Right kidney (tissue), 9 donors: ENCODE measurements around the gene SYT4.
A peak's percentile ranks its signal among the peaks of the same experiment; 100 is the strongest.
"Not testable (repeated sequence)": the region's sequence is repeated elsewhere in the genome, so short reads cannot be mapped to it uniquely, and the experiment has no call there.

Source experiments
- DNase-seq: peaks from one replicate; pipeline ENCODE4 v3.0.0-alpha.2; 2016
- long read RNA-seq, 8 donors: transcript quantifications; one replicate each; lab custom pipeline, GENCODE V29; 2026

SYT4 gene, protein sequence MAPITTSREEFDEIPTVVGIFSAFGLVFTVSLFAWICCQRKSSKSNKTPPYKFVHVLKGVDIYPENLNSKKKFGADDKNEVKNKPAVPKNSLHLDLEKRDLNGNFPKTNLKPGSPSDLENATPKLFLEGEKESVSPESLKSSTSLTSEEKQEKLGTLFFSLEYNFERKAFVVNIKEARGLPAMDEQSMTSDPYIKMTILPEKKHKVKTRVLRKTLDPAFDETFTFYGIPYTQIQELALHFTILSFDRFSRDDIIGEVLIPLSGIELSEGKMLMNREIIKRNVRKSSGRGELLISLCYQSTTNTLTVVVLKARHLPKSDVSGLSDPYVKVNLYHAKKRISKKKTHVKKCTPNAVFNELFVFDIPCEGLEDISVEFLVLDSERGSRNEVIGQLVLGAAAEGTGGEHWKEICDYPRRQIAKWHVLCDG
- long read RNA-seq, donor 1 = 0 reads
- long read RNA-seq, donor 2 = 0 reads
- long read RNA-seq, donor 3 = 0 reads
- long read RNA-seq, donor 4 = 0 reads
- long read RNA-seq, donor 5 = 0 reads
- long read RNA-seq, donor 6 = 0 reads
- long read RNA-seq, donor 7 = 0 reads
- long read RNA-seq, donor 8 = 0 reads

DNA sequence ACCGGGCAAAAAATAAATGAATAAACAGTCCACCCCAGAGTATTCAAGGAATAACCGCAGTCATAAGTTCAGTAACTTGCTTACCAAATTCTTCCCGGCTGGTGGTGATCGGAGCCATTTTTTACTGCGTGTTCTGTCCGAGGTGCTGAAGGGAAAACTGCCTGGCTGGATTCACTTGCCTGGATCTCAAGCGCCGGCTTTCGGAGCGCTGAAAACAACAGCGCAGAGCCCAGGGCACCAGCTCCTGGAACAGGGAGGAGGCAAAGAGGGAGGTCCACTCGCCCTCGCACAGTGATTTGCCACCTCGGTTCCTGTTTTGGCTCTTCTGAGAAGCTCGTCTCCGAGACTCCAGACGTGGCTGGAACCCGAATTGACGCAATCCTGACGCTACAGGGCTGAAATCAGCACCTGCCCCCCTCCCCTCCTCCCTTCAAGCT lies at the start of gene SYT4:
TSS of gene SYT4 (minus strand) at position 327 of the 437 bp plus-strand sequence. CDS start at position 118, 209 bp downstream.
- DNase-seq = peak; percentile 44

DNA sequence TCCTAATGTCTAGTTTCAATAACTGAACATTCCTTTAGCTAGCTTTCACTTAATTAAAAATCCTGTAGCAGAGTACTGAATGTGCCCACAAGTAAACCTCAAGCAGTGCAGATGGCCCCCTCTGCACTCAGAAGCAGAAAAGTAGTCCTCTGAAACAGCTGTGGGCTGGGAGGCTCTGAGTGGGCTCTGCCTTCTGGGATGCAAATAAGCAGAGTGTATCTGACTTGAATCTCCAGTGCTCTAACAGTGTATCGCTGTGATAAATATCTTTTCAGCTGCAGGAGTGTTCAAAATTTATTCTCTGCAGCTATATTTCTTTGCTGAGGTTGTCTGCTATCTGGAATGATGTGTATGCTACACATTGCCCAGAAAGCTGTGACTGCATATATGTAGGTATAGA lies 44.8 kb upstream of the SYT4 start:
- DNase-seq = no peak

DNA sequence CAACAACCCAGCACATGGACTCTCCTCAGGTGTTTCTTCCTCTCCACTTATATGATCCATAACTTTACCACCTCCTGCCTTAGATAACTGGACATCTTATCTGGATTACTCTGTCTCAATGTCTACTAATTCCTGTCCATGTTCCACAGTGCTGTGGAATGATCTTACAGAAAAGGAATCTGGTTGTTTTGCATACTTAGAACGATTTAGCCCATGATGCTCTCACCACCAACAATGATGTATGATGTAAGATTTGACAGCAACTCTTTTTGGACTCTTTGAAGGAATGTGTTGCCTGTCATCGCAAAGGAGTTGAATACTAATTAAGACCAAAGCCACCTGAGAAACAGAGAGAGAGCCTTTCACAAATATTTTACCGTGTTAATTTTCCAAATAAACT lies 37.7 kb upstream of the SYT4 start:
- DNase-seq = no peak

DNA sequence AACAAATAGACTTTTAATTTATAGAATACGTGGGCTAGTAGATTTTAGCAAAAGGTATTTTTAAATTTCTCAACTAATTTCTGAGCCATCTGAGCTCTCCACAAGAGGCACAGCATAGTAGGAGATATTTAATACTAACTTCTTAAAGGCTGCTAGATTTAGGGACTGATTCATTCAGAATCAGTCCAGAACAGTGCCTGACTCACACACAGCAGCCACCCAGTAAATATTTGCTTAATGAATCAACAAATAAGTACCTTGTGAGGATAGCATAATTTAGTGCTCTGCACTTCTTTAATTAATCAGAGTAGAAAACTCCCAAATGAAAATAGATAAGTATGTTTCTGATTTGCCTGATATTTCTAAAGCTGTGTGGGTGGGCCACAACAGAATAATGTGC lies 35.6 kb upstream of the SYT4 start:
- DNase-seq = no peak

DNA sequence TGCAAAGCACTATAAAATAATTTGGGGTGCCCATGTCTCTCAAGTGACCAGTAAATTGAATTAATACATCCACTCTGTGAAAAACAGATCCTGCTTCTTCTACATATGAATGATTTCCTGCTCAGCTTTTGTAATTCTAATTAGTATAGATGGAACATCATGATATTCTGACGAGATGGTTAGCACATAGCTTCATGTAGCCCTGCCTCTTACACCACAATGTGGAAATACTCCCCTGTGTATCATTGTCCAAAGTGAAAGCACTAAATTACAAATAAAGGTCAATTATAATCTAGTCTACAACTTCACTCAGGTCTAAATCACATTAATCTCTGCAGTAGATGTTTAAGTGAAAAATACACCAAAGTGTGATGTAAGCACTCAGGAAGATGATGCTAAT lies 32.9 kb upstream of the SYT4 start:
- DNase-seq = no peak

DNA sequence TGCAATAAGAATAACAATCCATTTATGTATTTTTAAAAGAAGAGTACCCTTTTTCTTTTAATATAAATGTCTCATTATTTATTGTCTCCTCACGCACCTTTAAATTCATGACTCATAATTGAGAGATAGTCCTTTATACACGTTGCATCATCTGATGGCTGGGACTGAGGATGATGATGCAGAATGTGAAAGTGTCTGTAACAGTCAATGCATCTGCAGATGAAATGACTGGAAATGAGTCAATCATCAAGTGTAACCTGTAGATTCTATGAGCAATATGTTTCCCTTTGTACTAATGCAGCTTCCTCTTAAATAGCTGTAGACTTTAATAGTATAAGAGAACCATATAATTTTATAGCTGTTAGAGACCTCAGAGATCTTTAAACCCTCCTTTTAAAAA lies 26.1 kb upstream of the SYT4 start:
- no peak for DNase-seq

DNA sequence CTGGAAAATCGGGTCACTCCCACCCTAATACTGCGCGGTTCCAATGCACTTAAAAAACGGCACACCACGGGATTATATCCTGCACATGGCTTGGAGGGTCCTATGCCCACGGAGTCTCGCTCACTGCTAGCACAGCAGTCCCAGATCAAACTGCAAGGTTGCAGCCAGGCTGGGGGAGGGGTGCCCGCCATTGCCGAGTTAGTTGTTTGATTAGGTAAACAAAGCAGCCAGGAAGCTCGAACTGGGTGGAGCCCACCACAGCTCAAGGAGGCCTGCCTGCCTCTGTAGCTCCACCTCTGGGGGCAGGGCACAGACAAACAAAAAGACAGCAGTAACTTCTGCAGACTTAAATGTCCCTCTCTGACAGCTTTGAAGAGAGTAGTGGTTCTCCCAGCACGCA lies 8.9 kb upstream of the SYT4 start:
- not testable (repeated sequence) for DNase-seq

DNA sequence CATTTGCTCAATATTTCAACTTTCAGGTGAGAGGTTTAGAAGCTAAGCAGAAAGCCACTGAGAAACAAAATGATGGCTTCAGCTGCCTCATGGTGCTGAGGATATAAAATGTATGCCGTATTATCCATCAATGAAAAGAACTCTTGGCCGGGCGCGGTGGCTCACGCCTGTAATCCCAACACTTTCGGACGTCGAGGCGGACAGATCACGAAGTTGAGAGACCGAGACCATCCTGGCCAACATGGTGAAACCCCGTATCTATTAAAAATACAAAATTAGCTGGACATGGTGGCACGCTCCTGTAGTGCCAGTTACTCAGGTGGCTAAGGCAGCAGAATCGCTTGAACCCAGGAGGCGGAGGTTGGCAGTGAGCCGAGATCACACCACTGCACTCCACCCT lies 6.0 kb upstream of the SYT4 start:
- no peak for DNase-seq

DNA sequence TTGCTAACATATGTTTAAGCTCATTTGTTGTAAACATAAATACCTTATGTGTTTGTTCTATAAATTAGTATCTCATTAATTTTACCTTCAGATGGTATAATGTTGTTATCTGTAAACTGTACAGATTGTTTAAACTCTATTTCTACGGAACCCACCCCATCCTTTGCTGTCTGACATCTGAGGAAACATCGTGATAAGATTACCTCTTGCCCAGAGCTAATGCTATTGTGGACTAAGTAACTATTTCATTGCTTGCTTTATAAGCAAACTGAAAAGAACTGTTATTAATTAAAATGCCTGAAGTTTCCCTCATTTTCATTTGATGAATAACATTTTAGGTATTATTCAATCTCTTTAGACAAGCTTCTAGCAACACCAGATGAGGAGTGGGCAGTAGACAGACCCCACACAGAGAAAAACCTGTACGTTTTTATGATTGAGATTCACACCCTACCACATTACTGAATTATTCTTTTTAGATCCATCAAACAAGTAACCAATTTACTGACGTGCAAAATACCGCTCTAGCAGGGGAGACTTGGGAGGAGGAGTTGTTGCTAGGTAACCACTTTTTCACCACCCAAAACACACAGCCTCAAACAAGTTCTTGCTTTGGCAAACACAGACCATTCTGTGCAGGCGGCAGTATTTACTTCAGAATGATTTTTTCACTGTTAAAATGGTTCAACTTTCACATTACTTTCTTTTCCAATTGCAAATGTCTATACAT lies 1.9 kb upstream of the SYT4 start:
- DNase-seq = no peak

DNA sequence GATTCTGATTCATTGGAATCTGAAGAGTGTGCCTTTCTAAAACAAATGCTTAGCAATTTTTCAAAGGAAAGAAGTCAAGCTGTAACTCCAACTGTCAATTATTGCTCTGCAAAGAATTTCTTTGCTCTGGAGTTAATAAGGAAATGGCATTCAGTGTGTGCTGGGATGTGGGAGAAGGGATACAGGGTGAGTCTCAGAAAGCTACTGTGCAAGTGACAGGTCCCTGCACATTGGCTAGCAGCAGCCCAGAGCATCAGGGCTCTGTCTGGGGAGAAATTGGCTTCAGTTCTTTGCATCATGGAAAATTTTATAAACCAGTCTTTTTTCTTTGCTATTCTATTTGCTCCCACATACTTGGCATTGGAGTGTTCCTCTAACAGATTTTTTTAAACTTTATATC lies 1.1 kb upstream of the SYT4 start:
- DNase-seq = no peak

DNA sequence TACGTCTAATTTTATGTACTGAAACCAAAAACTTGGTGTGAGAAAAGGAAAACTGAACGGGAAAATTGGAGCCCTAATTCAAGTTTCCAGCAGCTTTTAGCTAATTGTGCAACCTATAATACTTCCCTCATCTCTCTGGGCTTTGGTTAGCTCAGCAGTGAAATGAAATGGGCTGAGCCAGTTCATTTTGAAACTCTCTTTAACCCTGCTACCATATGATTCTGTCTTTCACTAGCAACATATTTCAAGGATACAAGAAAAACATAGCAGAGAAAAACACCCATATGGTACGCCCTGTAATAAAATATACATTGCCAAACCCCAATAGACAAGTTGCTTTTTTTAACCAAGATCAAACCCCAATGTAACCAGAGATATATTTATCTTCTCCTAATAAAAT lies 799 bp downstream of the SYT4 start:
- DNase-seq = no peak

DNA sequence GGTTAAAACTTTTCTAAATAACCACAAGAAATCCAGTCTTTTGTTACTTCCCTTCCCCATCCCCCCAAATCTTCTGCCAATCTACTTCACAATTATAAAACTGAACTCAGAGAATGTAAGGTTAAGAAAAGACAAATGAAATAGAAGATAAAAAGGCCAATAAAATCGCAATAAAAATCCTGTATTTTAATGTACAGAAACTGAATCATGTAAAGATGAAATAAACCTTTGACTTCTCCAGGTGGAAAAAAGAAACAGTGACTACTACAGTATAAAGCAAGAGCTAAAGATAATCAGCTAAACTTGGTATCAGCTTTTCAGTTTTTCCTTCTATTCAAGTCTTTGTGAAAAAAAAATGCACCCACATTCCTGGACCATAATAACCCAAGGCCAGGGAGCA lies 1.7 kb downstream of the SYT4 start:
- DNase-seq = no peak

DNA sequence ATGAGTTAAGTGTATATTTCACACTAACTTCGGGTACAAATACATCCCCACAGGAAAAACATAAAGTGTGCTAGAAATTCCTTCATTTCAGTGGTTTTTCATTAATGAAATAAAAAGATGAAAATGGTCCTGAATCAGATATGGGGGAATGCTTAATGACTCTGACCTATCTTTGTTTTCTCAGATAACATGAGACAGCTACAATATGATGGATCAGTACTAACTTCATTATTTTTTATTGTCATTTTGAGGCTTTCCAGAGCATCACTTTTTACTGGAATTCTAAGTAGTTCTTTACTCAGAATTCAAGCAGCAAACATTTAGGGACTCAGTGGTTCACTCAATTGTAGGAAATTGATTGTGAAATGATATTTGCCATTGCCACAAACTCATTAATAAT lies 2.8 kb downstream of the SYT4 start:
- DNase-seq = no peak

DNA sequence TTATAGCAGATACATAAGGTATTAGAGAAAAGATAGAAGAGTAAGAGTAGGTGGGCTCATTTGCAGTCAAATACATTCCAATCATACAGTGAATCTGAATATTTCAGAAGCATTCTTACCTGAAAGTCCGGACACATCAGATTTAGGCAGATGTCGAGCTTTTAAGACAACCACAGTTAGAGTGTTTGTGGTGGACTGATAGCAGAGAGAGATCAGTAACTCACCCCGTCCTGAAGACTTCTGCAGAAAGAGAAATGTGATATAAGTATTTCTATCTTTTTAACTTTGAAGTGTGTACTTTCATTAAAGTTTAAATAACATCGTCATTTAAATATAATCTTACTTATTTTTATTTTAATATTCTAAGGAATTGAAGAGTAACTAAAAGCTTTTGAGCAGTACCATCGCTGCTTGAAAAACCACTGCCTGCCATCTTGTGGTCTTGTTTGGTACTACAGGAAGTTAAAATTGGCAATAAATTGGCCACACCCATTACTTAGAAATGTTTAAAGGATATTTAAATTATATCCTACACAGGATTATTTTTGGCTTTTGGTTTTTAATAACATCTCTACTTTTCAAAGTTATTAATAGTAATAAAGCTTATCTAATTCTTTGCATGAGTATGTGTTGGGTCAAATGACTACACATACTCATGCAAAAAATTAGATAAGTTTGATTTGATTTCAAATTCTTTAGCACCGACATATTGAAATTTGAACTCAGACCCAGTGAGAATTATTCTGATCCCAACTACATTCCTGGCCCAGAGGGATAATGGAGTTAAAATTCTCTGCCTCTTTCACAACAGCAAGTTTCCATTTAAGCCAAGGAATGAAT lies 5.5 kb downstream of the SYT4 start:
- peak; percentile 7 for DNase-seq

DNA sequence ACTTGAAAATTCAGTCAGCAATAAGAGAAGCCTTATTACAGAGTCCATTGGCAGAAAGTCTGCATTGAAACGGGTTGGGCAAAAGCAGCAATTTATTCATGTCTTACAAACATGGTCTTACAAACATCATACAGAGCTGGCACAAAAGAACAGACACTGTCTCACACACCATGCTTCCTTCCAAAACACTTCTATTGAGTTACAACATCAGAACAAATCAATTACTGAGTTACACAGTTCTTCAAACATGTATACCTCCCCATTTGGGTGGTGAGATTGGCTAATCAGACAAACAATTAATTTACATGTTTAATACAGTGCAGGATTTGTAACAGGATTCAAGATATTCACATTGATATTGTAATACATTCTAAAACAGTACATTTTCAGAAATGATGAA lies 9.5 kb downstream of the SYT4 start:
- no peak for DNase-seq

DNA sequence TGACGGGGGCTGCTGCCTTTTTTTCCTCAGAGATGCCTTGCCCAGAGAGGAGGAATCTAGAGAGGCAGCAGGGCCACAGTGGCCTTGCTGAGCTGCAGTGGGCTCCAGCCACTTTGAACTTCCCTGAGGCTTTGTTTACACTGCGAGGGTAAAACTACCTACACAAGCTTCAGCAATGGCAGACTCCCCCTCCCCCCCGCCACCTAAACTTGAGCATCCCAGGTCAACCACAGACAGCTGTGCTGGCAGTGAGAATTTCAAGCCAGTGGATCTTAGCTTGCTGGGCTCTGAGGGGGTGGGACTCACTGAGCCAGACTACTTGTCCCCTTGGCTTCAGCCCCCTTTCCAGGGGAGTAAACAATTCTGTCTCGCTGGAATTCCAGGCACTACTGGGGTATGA lies 11.8 kb downstream of the SYT4 start:
- DNase-seq = no peak

DNA sequence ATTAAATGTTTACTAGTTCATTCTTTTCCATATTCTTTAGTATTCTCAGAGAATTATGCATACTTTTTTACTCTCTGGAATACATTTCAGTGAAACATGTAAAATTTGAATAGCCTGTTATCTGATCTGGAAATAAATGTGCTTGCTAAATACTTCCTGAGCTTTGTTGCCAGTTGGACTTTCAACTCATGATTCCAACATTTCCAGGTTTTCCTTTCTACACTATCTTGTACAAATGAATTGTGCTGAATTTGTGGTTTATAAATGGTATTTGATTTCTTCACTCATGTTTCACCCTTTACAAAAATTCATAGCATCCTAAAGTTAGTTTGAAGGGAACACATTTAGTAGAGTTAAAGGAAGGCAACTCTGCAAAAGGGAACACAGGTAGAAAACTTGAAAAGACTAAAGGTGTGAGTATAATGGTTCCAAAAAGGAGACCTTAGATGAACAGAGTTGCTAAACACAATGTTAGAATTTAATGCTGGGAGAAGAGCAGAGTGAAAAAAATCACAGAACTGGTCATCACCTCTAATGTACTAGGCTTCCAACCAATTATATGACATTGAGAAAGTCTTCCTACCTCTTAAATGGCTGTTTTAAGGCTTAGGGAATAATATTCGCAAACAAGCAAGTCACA lies 28.6 kb downstream of the SYT4 start:
- DNase-seq = no peak

DNA sequence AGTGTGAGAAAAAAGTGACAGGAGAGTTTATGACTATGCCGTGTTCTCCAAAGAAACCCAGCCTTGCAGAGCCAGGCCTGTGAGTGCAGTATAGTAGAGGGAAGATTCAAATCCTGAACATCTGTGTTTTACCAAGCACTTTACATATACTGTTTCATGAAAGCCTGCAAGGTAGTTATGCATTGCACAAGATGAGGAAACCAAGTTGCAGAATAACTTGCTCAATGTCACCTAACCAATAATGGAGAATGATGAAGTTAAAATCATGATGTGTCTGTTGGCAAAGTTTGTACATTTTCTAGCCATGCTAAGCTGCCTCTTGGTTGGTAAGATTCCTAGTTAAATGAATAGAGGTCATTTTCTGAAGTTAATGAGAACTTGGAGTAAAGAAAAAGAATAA lies 29.3 kb downstream of the SYT4 start:
- no peak for DNase-seq

DNA sequence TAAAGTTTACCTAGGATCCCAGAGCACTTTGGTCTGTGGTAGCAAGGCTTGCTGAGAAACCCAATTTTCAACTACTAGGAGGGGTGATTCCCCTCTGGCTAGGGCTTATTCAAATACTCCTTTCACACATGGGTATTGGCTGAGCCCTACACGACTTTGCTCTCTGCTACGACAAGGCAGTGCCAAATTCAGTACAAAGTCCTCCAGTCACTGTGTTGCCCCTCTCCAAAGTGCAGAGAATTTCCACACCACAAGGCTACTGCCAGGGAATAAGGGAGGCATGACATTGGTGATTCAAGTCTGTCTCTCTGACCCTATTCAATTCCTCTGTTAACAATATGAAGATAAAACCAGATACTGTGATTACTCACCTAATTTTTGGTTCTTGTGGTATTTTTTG lies 38.9 kb downstream of the SYT4 start:
- DNase-seq = no peak

DNA sequence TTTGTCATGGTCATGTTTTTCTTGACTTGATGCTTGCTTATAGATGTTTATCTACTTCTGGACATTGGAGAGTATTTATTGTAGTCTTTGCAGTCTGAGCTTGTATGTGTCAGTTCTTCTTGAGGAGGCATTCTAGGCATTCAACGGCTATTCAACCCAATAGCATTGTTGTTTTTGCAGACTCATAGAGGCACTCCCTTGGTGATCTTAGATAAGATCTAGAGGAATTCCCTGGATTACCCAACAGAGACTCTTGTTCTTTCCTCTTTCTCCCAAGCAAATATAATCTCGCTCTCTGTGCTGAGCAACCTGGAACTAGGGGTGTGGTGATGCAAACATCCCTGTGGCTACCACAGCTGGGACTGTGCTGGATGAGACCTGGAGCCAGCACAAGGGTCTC lies 40.4 kb downstream of the SYT4 start:
- no peak for DNase-seq

DNA sequence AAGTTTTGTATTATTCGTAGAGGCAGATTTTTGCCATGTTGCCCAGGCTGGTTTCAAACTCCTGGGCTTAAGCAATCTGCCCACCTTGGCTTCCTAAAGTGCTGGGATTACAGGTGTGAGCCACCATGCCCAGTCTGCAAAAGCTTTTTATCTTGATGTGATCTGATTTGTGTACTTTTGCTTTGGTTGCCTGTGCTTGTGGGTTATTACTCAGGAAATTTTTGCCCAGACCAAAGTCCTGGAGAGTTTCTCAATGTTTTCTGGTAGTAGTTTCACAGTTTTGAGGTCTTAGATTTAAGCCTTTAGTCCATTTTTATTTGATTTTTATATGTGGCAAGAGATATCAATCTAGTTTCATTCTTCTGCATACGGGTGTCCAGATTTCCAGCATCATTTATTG lies 42.4 kb downstream of the SYT4 start:
- DNase-seq = no peak

DNA sequence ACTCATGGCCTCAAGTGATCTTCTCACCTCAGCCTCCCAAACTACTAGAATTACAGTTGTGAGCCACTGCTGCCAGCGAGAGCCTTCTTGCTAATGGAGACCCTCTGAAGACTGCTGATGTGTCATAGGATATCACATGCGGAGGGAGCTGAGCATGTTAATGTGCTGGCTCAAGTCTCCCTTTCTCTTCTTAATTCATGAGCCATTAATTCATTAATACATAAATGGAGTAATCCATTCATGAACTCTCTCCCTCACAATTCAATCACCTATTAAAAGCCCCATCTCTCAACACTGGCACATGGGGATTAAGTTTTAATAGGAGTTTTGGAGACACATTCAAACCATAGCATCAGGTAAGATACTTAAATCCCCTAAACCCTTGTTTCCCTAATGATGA lies 54.8 kb downstream of the SYT4 start:
- DNase-seq = no peak
